ENCODE measurements around the gene OXA1L. TPM values are rescaled to one million over a fixed set of nuclear protein-coding genes. Genes with fewer than 3 reads are reported as not detected.

OXA1L gene
- total and polyA plus RNA-seq, 2 of the 13 experiments (the other 11 are each of a cell fraction or from before 2014, with no cell fraction given), result 230 to 589 TPM

GRCh38 chr14:22822016-22822570, 55.6 kb downstream of the OXA1L start (continued):
- TF ChIP-seq MLX (CRISPR knock-in tag; IDR thresholded peaks at IDR 0.05) (no peak), BCLAF1 (IDR thresholded peaks at IDR 0.05) (no peak), NBN (conservative IDR thresholded peaks at IDR 0.05) (no peak), NFE2L2 (IDR thresholded peaks at IDR 0.05; ENCODE audit: low read length) (no peak), ZNF547 (CRISPR knock-in tag; IDR thresholded peaks at IDR 0.05) (no peak), ATF4 (CRISPR knock-in tag; IDR thresholded peaks at IDR 0.05) (no peak), FUBP1 (CRISPR knock-in tag; IDR thresholded peaks at IDR 0.05; ENCODE audit: borderline replicate concordance) (no peak), CSRNP1 (CRISPR knock-in tag; IDR thresholded peaks at IDR 0.05) (no peak), CENPT (CRISPR knock-in tag; IDR thresholded peaks at IDR 0.05; ENCODE audit: low read depth) (no peak), FOXA1 (IDR thresholded peaks at IDR 0.05) (no peak), FOXA1 (CRISPR knock-in tag; IDR thresholded peaks at IDR 0.05) (no peak), RAD51 (IDR thresholded peaks at IDR 0.05; ENCODE audit: borderline replicate concordance) (no peak), PPARG (CRISPR knock-in tag; conservative IDR thresholded peaks at IDR 0.05) (no peak), POLR2G (IDR thresholded peaks at IDR 0.05; ENCODE audit: low read depth, low read length) (no peak), ZNF256 (CRISPR knock-in tag; conservative IDR thresholded peaks at IDR 0.05) (no peak), ZNF597 (CRISPR knock-in tag; IDR thresholded peaks at IDR 0.05) (no peak), PHF5A (CRISPR knock-in tag; IDR thresholded peaks at IDR 0.05; ENCODE audit: low read depth, unreplicated experiment) (no peak), HIVEP1 (CRISPR knock-in tag; IDR thresholded peaks at IDR 0.05) (0 out of 2 replicates have a peak, but pooled peaks have one; percentile 29), TCF7L2 (IDR thresholded peaks at IDR 0.05; ENCODE audit: low read depth, low read length) (no peak), ZNF598 (CRISPR knock-in tag; IDR thresholded peaks at IDR 0.05; ENCODE audit: borderline replicate concordance) (no peak), ZBTB14 (CRISPR knock-in tag; IDR thresholded peaks at IDR 0.05) (no peak)

Data from HepG2 (cell line).